Measurements from ENCODE around the gene TTC4.

- no peak for TF ChIP-seq CTCF (IDR thresholded peaks at IDR 0.05; ENCODE audit: insufficient read depth, low read depth, low read length)
- TF ChIP-seq EZH2 (IDR thresholded peaks at IDR 0.05; ENCODE audit: insufficient read depth, low read length), result no peak
These were observed 674 bp upstream of the TTC4 start for GRCh38 chr1:54714881-54715492.
